AG04450 (cell line): ENCODE data around the gene OR52B6. TPM values are rescaled to one million over a fixed set of nuclear protein-coding genes. Genes with fewer than 3 reads are reported as not detected.

Experiments
- CTCF ChIA-PET: fragments of 300-600, 350-600 bp; formaldehyde crosslinking; extraction: SDS; loops from one replicate; lab custom pipeline; 2022; ENCODE audit warnings: antibody characterized with exemption, inconsistent platforms; lab: Charles Lee
- POLR2A ChIA-PET: fragments of 350-600 bp; formaldehyde crosslinking; extraction: SDS; loops from one replicate; lab custom pipeline; 2021; ENCODE audit warnings: antibody characterized with exemption, inconsistent platforms; lab: Yijun Ruan, JAX
- DNase-seq: peaks from one replicate; pipeline ENCODE4 v3.0.0-alpha.2; 2011; ENCODE audit warnings: low read depth, low spot score
- H3K27ac ChIP-seq: one replicate; pipeline ENCODE4 v1.5.1; 2012; ENCODE audit warnings: low read depth, low read length, control low read depth
- H3K27me3 ChIP-seq: one replicate; pipeline ENCODE4 v1.6.0; 2012; ENCODE audit warnings: low read length; ENCODE audit not compliant: control insufficient read depth, insufficient read depth
- H3K4me3 ChIP-seq: 2 replicates; pipeline ENCODE4 v1.5.1; 2011; ENCODE audit warnings: mild to moderate bottlenecking, low read depth, low read length, control low read depth
- H3K9me3 ChIP-seq: 2 replicates; pipeline ENCODE4 v1.5.1; 2012; ENCODE audit warnings: low read length; ENCODE audit not compliant: control insufficient read depth, insufficient read depth
- polyA plus RNA-seq: library from polyadenylated mRNA; depleted of rRNA; stranded (reverse); fragments of >200 nt; gene quantifications from 2 replicates; pipeline ENCODE4 v1.2.3, GENCODE V29; 2011
- TF ChIP-seq, protein P1 (sequence below): IDR thresholded peaks from 2 replicates; pipeline ENCODE4 v1.5.1; 2011; ENCODE audit warnings: low read depth, low read length, control low read depth, inconsistent platforms

Gene OR52B6
- polyA plus RNA-seq, 1 experiment: not detected

DNA sequence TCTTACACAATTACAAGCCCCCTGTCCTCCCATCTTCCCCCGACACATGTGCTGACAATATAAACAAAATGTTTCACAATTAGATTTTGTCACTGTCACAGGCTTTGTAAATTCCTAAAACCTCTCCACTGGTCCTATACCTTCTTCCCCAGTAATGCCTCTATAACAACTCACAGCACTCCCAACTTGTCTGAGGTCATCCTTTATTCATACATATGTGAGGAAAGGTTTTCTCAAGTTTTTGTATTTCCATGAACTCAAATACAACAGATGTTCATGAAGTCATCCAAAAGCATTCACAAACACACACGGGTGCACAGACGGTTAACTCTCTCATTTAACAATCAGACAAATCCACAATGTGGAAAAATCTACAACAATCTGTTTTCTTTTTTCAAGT, 34.2 kb upstream of the OR52B6 start:
- Histone ChIP-seq H3K9me3 (no peaks in the 10 kb centered on the region), H3K27ac (no peak overlapping the region), H3K27me3 (no peaks in the 10 kb centered on the region), H3K4me3 (no peak overlapping the region)
- POLR2A ChIA-PET: no interaction called here
- CTCF ChIA-PET: no interaction called here
- peak; percentile 13 for DNase-seq
- TF ChIP-seq, protein P1, sequence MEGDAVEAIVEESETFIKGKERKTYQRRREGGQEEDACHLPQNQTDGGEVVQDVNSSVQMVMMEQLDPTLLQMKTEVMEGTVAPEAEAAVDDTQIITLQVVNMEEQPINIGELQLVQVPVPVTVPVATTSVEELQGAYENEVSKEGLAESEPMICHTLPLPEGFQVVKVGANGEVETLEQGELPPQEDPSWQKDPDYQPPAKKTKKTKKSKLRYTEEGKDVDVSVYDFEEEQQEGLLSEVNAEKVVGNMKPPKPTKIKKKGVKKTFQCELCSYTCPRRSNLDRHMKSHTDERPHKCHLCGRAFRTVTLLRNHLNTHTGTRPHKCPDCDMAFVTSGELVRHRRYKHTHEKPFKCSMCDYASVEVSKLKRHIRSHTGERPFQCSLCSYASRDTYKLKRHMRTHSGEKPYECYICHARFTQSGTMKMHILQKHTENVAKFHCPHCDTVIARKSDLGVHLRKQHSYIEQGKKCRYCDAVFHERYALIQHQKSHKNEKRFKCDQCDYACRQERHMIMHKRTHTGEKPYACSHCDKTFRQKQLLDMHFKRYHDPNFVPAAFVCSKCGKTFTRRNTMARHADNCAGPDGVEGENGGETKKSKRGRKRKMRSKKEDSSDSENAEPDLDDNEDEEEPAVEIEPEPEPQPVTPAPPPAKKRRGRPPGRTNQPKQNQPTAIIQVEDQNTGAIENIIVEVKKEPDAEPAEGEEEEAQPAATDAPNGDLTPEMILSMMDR: no peak

DNA sequence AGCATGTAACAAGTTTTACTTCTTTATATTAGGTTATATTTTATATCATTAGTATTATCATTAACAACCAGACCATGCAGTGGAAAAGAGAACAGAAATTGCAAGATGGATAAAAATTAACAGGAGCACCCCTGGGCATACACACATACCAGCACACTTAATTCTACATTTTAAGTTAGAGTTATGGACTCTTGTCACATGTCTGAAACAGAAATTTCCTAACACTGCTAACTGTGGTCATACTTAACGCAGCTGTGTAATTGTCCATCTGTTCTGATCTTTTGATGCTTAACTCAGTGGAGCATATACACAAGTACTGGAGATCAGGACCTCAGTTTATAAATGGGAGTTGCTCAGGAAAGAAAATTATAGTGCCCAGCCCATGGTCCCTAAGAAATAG, 32.7 kb upstream of the OR52B6 start:
- DNase-seq: no peak
- Histone ChIP-seq H3K27ac (no peak overlapping the region), H3K9me3 (no peaks in the 10 kb centered on the region), H3K27me3 (no peaks in the 10 kb centered on the region), H3K4me3 (no peak overlapping the region)
- ChIA-PET CTCF (no interaction called here), POLR2A (no interaction called here)
- TF ChIP-seq, protein P1: no peak

GRCh38 chr11:5548440-5548839, 32.2 kb upstream of the OR52B6 start, which contains the start of gene OR52H1:
TSS of gene OR52H1 (minus strand) at chr11:5548540. CDS start at chr11:5545505, 3,035 bp downstream.
- Histone ChIP-seq H3K9me3 (no peaks in the 10 kb centered on the region), H3K27me3 (no peaks in the 10 kb centered on the region), H3K27ac (no peak within 1 kb of the TSS), H3K4me3 (no peak within 1 kb of the TSS)
- CTCF ChIA-PET: no interaction called here
- no peak for DNase-seq
- POLR2A ChIA-PET: no interaction called here
- TF ChIP-seq, protein P1: no peak

DNA sequence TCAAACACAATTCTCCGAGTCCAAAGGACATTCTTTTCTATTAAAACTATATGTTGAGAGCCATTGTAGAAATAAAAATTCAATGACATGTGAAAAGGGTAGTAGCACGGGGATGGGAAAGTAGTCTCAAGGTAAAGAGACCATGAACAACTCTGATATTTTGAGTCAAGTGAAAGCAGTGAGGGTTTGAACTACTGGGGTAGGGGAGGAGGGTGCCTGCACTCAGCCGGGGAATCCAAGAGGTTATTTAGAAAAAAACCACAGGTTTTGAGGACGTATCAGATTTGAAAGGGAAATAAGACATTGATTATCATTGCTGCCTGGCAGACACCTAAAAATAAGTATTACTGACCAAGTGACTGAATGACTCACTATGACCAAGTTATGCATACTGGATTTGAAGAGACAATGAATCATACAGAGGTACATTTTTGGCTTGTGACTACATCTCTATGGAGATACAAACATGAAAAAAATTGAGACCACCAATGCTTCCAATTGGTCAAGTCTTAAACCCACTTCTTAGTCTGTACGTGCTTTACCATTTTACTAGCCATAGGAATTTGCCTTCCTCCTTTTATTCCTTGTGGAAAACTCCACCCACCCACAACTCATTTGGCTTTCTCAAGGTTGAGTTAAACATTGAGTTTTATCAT, 30.1 kb upstream of the OR52B6 start:
- Histone ChIP-seq H3K4me3 (no peak overlapping the region), H3K27ac (no peak overlapping the region), H3K9me3 (no peaks in the 10 kb centered on the region), H3K27me3 (no peaks in the 10 kb centered on the region)
- TF ChIP-seq, protein P1: no peak
- ChIA-PET CTCF (interaction anchor here (0.7 to 1.6 kb wide), 2 partner anchors 74 to 587 kb away, joined by 4 to 7 read pairs; no protein-coding TSS in a partner anchor), POLR2A (no interaction called here)
- DNase-seq: peak; percentile 23

- H3K9me3 ChIP-seq: no peaks in the 10 kb centered on the region
- no peak overlapping the region for H3K4me3 ChIP-seq
- ChIA-PET CTCF (no interaction called here), POLR2A (no interaction called here)
- TF ChIP-seq, protein P1: peak; percentile 22; the same call in 1 of the 2 replicates
- H3K27ac ChIP-seq: no peak overlapping the region
- no peak for DNase-seq
- peaks cover 2% of the 10 kb centered on the region for H3K27me3 ChIP-seq
Observed at GRCh38 chr11:5553343-5553742, 27.3 kb upstream of the OR52B6 start.
